Skeletal muscle cell (primary cell): Measurements from ENCODE around the gene SNX18.

ENCODE experiments used
- DNase-seq: peaks from one replicate; pipeline ENCODE4 v3.0.0-alpha.2; 2010; ENCODE audit warnings: low read depth
- H3K4me3 ChIP-seq: 2 replicates; pipeline ENCODE4 v1.5.1; 2011; ENCODE audit warnings: low read depth, mild to moderate bottlenecking, control low read depth, low read length, moderate library complexity

SNX18 gene

GRCh38 chr5:54518146-54518817 is 723 bp downstream of the SNX18 start:
- no peak for DNase-seq
- peak overlapping the region; percentile 87 for H3K4me3 ChIP-seq

GRCh38 chr5:54518818-54519508 is 1.4 kb downstream of the SNX18 start:
- DNase-seq, result no peak
- H3K4me3 ChIP-seq, result peak overlapping the region; percentile 87

GRCh38 chr5:54519509-54519876 is 1.9 kb downstream of the SNX18 start:
- peak overlapping the region; percentile 87 for H3K4me3 ChIP-seq
- DNase-seq, result no peak

GRCh38 chr5:54520438-54520846 is 2.9 kb downstream of the SNX18 start:
- no peak for DNase-seq
- peak overlapping the region; percentile 87 for H3K4me3 ChIP-seq

- H3K4me3 ChIP-seq, result peak overlapping the region; percentile 87
- DNase-seq, result no peak
These were observed 3.4 kb downstream of the SNX18 start for GRCh38 chr5:54520940-54521339.

GRCh38 chr5:54521856-54522479 is 4.4 kb downstream of the SNX18 start:
- H3K4me3 ChIP-seq, result peak overlapping the region; percentile 6

GRCh38 chr5:54523534-54523933 is 6.0 kb downstream of the SNX18 start:
- H3K4me3 ChIP-seq, result no peak overlapping the region

More at GRCh38 chr5:54521856-54522479, 4.4 kb downstream of the SNX18 start:
- DNase-seq, result no peak

GRCh38 chr5:54524082-54524481 is 6.5 kb downstream of the SNX18 start:
- no peak for DNase-seq
- H3K4me3 ChIP-seq, result no peak overlapping the region

More at GRCh38 chr5:54523534-54523933, 6.0 kb downstream of the SNX18 start:
- no peak for DNase-seq

GRCh38 chr5:54524704-54525103 is 7.1 kb downstream of the SNX18 start:
- DNase-seq, result no peak
- H3K4me3 ChIP-seq, result no peak overlapping the region

GRCh38 chr5:54525261-54525660 is 7.7 kb downstream of the SNX18 start:
- no peak for DNase-seq
- H3K4me3 ChIP-seq, result no peak overlapping the region

GRCh38 chr5:54525692-54526091 is 8.1 kb downstream of the SNX18 start:
- DNase-seq, result no peak
- H3K4me3 ChIP-seq, result no peak overlapping the region

GRCh38 chr5:54526604-54527288 is 9.2 kb downstream of the SNX18 start:
- DNase-seq, result no peak
- no peak overlapping the region for H3K4me3 ChIP-seq

- no peak for DNase-seq
- no peak overlapping the region for H3K4me3 ChIP-seq
These were observed 11.2 kb downstream of the SNX18 start for GRCh38 chr5:54528633-54529209.

- DNase-seq, result no peak
- no peak overlapping the region for H3K4me3 ChIP-seq
These were observed 12.0 kb downstream of the SNX18 start for GRCh38 chr5:54529565-54529964.

GRCh38 chr5:54531546-54531945 is 14.0 kb downstream of the SNX18 start:
- H3K4me3 ChIP-seq, result no peak overlapping the region
- no peak for DNase-seq

GRCh38 chr5:54533541-54534190 is 16.1 kb downstream of the SNX18 start:
- no peak for DNase-seq
- H3K4me3 ChIP-seq, result no peak overlapping the region

- DNase-seq, result no peak
- no peak overlapping the region for H3K4me3 ChIP-seq
These were observed 16.8 kb downstream of the SNX18 start for GRCh38 chr5:54534191-54535004.

- DNase-seq, result no peak
- no peak overlapping the region for H3K4me3 ChIP-seq
These were observed 17.7 kb downstream of the SNX18 start for GRCh38 chr5:54535149-54535844.
